Lung (tissue), 12 donors: Measurements from ENCODE around the gene CLP1. TPM values are rescaled to one million over a fixed set of nuclear protein-coding genes. Genes with fewer than 3 reads are reported as not detected.

Source experiments
- ATAC-seq: fragments of 200-7000 bp; cut with Tn5 transposase; one replicate; pipeline ENCODE4 v1.9.1; 2020; ENCODE audit warnings: moderate number of reproducible peaks; ENCODE audit not compliant: insufficient read depth, low FRiP score
- DNase-seq, 3 donors: peaks; one replicate each; pipeline ENCODE4 v3.0.0-alpha.2; 2013 to 2017
- H3K27ac ChIP-seq, 2 donors: one replicate each; pipeline ENCODE4 v1.5.1; 2013; ENCODE audit warnings: mild to moderate bottlenecking in 2 of 2, moderate library complexity in 2 of 2, control low read depth in 1 of 2, inconsistent platforms in 1 of 2, low read depth in 1 of 2, low read length in 1 of 2
- H3K27me3 ChIP-seq, 3 donors: one replicate each; pipeline ENCODE4 v1.5.1; 2013; ENCODE audit warnings: low read length in 2 of 3; ENCODE audit not compliant: control insufficient read depth in 3 of 3, insufficient read depth in 3 of 3
- H3K36me3 ChIP-seq, 4 donors: one replicate each; pipeline ENCODE4 v1.5.1; 2013; ENCODE audit warnings: low read length in 4 of 4, mild to moderate bottlenecking in 1 of 4, moderate library complexity in 1 of 4; ENCODE audit not compliant: control insufficient read depth in 4 of 4, insufficient read depth in 4 of 4
- H3K4me1 ChIP-seq, 5 donors: one replicate each; pipeline ENCODE4 v1.5.1; 2013; ENCODE audit warnings: low read length in 5 of 5, mild to moderate bottlenecking in 2 of 5, moderate library complexity in 1 of 5; ENCODE audit not compliant: control insufficient read depth in 5 of 5, insufficient read depth in 5 of 5
- H3K4me3 ChIP-seq: one replicate; pipeline ENCODE4 v1.5.1; 2013; ENCODE audit warnings: mild to moderate bottlenecking, control low read depth, moderate library complexity
- H3K9ac ChIP-seq, 2 donors: one replicate each; pipeline ENCODE4 v1.5.1; 2013; ENCODE audit warnings: low read length in 2 of 2, control low read depth in 1 of 2; ENCODE audit not compliant: insufficient read depth in 1 of 2
- H3K9me3 ChIP-seq, 4 donors: one replicate each; pipeline ENCODE4 v1.5.1; 2013; ENCODE audit warnings: low read length in 3 of 4, mild to moderate bottlenecking in 1 of 4, moderate library complexity in 1 of 4; ENCODE audit not compliant: control insufficient read depth in 4 of 4, insufficient read depth in 3 of 4
- WGBS, 2 donors: extraction: QIAGEN DNeasy Blood & Tissue Kit; methylation state at CpG; one replicate each; pipeline ENCODE4 v1.1.7; 2013; 5-methylcytosine and 5-hydroxymethylcytosine counted together
- polyA plus RNA-seq, 2 donors: library from polyadenylated mRNA; stranded (reverse); fragments of 200-250 nt; gene quantifications; one replicate each; pipeline ENCODE4 v1.2.1, GENCODE V29; 2013
- total RNA-seq, 2 donors: library from RNA; depleted of rRNA in 1 of 2; stranded (reverse); fragments of >200 nt in 1 of 2; gene quantifications; one replicate each; pipeline ENCODE4 v1.2.1, GENCODE V29; 2014 to 2021
- TF ChIP-seq, protein P1 (sequence below): IDR thresholded peaks from 2 replicates; pipeline ENCODE4 v1.5.1; 2012; ENCODE audit warnings: mild to moderate bottlenecking; ENCODE audit errors: control extremely low read depth, extremely low read depth
- donor health status: control.
- donor health status: control.
- donor health status: Bipolar disorder and iron deficiency.
- donor health status: healthy.
- donor health status: DM: yes; HTN: yes; CAD: no.

CLP1 gene
- total and polyA plus RNA-seq, 4 donors, result 6.5 to 16.6 (median 9.7) TPM

DNA sequence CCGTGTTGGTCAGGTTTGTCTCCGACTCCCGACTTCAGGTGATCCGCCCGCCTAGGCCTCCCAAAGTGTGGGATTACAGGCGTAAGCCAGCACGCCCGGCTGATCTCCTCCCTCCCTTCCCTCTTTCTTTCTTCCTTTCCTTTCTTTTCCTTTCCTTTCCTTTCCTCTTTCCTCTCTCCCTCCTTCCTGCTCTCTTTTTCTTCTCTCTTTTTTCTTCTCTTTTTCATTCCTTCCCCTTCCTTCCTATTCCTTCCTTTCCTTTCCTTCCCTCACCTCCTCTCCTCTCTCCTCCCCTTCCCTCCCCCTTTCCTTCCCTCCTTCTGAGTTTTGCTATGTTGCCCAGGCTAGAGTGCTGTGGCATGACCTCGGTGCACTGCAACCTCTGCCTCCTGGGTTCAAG lies 6.4 kb downstream of the CLP1 start:
- TF ChIP-seq, protein P1, sequence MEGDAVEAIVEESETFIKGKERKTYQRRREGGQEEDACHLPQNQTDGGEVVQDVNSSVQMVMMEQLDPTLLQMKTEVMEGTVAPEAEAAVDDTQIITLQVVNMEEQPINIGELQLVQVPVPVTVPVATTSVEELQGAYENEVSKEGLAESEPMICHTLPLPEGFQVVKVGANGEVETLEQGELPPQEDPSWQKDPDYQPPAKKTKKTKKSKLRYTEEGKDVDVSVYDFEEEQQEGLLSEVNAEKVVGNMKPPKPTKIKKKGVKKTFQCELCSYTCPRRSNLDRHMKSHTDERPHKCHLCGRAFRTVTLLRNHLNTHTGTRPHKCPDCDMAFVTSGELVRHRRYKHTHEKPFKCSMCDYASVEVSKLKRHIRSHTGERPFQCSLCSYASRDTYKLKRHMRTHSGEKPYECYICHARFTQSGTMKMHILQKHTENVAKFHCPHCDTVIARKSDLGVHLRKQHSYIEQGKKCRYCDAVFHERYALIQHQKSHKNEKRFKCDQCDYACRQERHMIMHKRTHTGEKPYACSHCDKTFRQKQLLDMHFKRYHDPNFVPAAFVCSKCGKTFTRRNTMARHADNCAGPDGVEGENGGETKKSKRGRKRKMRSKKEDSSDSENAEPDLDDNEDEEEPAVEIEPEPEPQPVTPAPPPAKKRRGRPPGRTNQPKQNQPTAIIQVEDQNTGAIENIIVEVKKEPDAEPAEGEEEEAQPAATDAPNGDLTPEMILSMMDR, result no peak

GRCh38 chr11:57667117-57667735 lies 9.7 kb downstream of the CLP1 start:
- ATAC-seq (peak; percentile 83), DNase-seq (peak; percentile 98 to 99 (median 99))
- peaks cover 2 to 7% (median 4%) of the 10 kb centered on the region in 4 donors for H3K36me3 ChIP-seq
- peak overlapping the region; percentile 51 for H3K4me3 ChIP-seq
- TF ChIP-seq, protein P1, result no peak
- no peaks in the 10 kb centered on the region for H3K27me3 ChIP-seq
- peaks cover 0 to 17% (median 2%) of the 10 kb centered on the region in 5 donors for H3K4me1 ChIP-seq
- peak overlapping the region; percentile 90 to 98 for H3K27ac ChIP-seq
- peak overlapping the region; percentile 55 to 100 for H3K9ac ChIP-seq
- H3K9me3 ChIP-seq, result no peaks in the 10 kb centered on the region
- 0% methylated on average over 29 of the region's 29 CpGs for WGBS, 2 donors

More for the DNA sequence above, 6.4 kb downstream of the CLP1 start:
- H3K9me3 ChIP-seq, result no peaks in the 10 kb centered on the region
- ATAC-seq (no peak), DNase-seq (no peak)
- no peak overlapping the region for H3K4me3 ChIP-seq
- H3K9ac ChIP-seq, result no peak overlapping the region
- H3K4me1 ChIP-seq, result peaks cover 0 to 9% (median 0%) of the 10 kb centered on the region in 5 donors
- peaks cover 15 to 22% (median 20%) of the 10 kb centered on the region in 4 donors for H3K36me3 ChIP-seq
- H3K27ac ChIP-seq, result no peak overlapping the region
- H3K27me3 ChIP-seq, result no peaks in the 10 kb centered on the region
- WGBS, 2 donors, result 84 to 88% methylated on average over 9 of the region's 9 CpGs

DNA sequence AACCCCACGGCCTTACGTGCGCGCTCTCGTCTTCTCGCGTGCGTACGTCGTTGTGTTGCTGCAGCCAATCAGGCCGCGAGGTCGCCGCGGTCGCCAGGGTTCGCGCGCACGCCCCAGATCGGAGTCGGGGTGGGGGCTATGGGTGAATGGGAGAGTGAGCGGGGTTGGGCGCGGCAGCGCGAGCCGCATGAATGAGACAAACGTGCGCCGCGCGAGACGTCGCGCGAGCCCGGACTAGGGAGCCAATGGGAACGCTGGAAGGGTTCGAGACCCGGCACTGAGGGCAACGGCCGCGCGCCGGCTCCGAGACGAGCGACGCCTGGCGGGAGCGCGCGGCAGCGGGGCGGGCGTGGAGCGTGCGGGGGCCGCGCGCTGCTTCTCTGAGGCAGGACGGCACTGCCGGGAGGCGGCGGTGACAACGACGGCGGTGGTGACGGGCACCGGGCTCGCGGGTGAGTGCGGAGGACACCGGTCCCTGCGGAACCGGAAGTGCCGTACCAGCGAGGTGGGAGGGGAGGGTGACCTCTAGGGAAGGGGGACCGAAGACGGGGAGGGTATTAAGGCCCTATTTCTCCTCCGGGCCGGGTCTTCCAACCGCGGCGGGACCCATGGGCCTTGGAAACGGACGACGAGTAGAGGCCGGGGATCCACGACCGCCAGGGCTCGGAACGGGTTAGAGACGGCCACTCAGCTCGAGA lies 10.3 kb downstream of the CLP1 start, which contains the start of gene ZDHHC5:
ZDHHC5 (plus strand) TSS at position 379 of the 698 bp plus-strand sequence. CDS start 4,977 bp downstream, outside the sequence.
- Histone ChIP-seq H3K4me3 (peak within 1 kb of the TSS; percentile 95), H3K4me1 (peaks cover 0 to 17% (median 4%) of the 10 kb centered on the region in 5 donors), H3K27me3 (no peaks in the 10 kb centered on the region), H3K36me3 (peaks cover 0 to 12% (median 6%) of the 10 kb centered on the region in 4 donors), H3K27ac (peak within 1 kb of the TSS; percentile 97 to 98), H3K9ac (peak within 1 kb of the TSS; percentile 81 to 100), H3K9me3 (no peaks in the 10 kb centered on the region)
- peak; percentile 93 for ATAC-seq
- 0 to 1% methylated on average over 91 to 96 of the region's 96 CpGs for WGBS, 2 donors
- TF ChIP-seq, protein P1, result peak; percentile 3
- peak in 2 of 3 donors; percentile 100 for DNase-seq
